BJ (cell line): ENCODE data around the gene SH3RF3. TPM values are rescaled to one million over a fixed set of nuclear protein-coding genes. Genes with fewer than 3 reads are reported as not detected.
"Not testable (repeated sequence)": the region's sequence is repeated elsewhere in the genome, so short reads cannot be mapped to it uniquely, and the experiment has no call there.

Experiments used
- CTCF ChIA-PET: fragments of 350-600 bp; formaldehyde crosslinking; extraction: SDS; loops from one replicate; lab custom pipeline; 2021; ENCODE audit warnings: antibody characterized with exemption, inconsistent platforms; lab: Yijun Ruan, JAX
- POLR2A ChIA-PET: fragments of 300-600 bp; sonication (Branson Sonifier 250); formaldehyde crosslinking; extraction: SDS; loops from one replicate; lab custom pipeline; 2021; ENCODE audit warnings: antibody characterized with exemption; lab: Charles Lee
- DNase-seq: peaks from one replicate; pipeline ENCODE4 v3.0.0-alpha.2; 2011; ENCODE audit warnings: low read depth
- H3K27me3 ChIP-seq: 2 replicates; pipeline ENCODE4 v1.6.0; 2011; ENCODE audit warnings: low read length; ENCODE audit not compliant: control insufficient read depth, insufficient read depth
- H3K36me3 ChIP-seq: 2 replicates; pipeline ENCODE4 v1.5.1; 2011; ENCODE audit warnings: low read length; ENCODE audit not compliant: control insufficient read depth, insufficient read depth
- H3K4me3 ChIP-seq: 2 replicates; pipeline ENCODE4 v1.5.1; 2011; ENCODE audit warnings: low read depth, mild to moderate bottlenecking, control low read depth, low read length
- polyA plus RNA-seq: library from polyadenylated mRNA; depleted of rRNA; stranded (reverse); fragments of >200 nt; gene quantifications from 2 replicates; pipeline ENCODE4 v1.2.3, GENCODE V29; 2011
- TF ChIP-seq, protein P1 (sequence below): IDR thresholded peaks from 2 replicates; pipeline ENCODE4 v1.5.1; 2011; ENCODE audit warnings: low read depth, mild to moderate bottlenecking, control low read depth, inconsistent platforms, low read length, moderate library complexity; ENCODE audit not compliant: insufficient read depth

The SH3RF3 gene
- polyA plus RNA-seq, 1 experiment, result 3.6 TPM

- CTCF ChIA-PET, result no interaction called here
- Histone ChIP-seq H3K27me3 (peaks cover 7% of the 10 kb centered on the region), H3K4me3 (no peak overlapping the region), H3K36me3 (no peaks in the 10 kb centered on the region)
- no peak for DNase-seq
- TF ChIP-seq, protein P1, sequence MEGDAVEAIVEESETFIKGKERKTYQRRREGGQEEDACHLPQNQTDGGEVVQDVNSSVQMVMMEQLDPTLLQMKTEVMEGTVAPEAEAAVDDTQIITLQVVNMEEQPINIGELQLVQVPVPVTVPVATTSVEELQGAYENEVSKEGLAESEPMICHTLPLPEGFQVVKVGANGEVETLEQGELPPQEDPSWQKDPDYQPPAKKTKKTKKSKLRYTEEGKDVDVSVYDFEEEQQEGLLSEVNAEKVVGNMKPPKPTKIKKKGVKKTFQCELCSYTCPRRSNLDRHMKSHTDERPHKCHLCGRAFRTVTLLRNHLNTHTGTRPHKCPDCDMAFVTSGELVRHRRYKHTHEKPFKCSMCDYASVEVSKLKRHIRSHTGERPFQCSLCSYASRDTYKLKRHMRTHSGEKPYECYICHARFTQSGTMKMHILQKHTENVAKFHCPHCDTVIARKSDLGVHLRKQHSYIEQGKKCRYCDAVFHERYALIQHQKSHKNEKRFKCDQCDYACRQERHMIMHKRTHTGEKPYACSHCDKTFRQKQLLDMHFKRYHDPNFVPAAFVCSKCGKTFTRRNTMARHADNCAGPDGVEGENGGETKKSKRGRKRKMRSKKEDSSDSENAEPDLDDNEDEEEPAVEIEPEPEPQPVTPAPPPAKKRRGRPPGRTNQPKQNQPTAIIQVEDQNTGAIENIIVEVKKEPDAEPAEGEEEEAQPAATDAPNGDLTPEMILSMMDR, result no peak
- POLR2A ChIA-PET, result no interaction called here
These were observed 26.3 kb upstream of the SH3RF3 start for GRCh38 chr2:109102588-109103233.

- Histone ChIP-seq H3K36me3 (no peaks in the 10 kb centered on the region), H3K4me3 (no peak overlapping the region), H3K27me3 (peaks cover 5% of the 10 kb centered on the region)
- CTCF ChIA-PET, result no interaction called here
- POLR2A ChIA-PET, result no interaction called here
- no peak for DNase-seq
- TF ChIP-seq, protein P1, result no peak
These were observed 23.9 kb upstream of the SH3RF3 start for GRCh38 chr2:109105113-109105512.

- Histone ChIP-seq H3K4me3 (no peak overlapping the region), H3K36me3 (no peaks in the 10 kb centered on the region), H3K27me3 (peaks cover 2% of the 10 kb centered on the region; the same call in 1 of the 2 replicates)
- CTCF ChIA-PET, result no interaction called here
- TF ChIP-seq, protein P1, result no peak
- DNase-seq, result no peak
- POLR2A ChIA-PET, result no interaction called here
These were observed 20.3 kb upstream of the SH3RF3 start for GRCh38 chr2:109108740-109109139.

- TF ChIP-seq, protein P1, result no peak
- CTCF ChIA-PET, result no interaction called here
- no peak for DNase-seq
- Histone ChIP-seq H3K27me3 (peaks cover 2% of the 10 kb centered on the region; the same call in 1 of the 2 replicates), H3K4me3 (no peak overlapping the region), H3K36me3 (no peaks in the 10 kb centered on the region)
- POLR2A ChIA-PET, result no interaction called here
These were observed 19.7 kb upstream of the SH3RF3 start for GRCh38 chr2:109109342-109109741.

DNA sequence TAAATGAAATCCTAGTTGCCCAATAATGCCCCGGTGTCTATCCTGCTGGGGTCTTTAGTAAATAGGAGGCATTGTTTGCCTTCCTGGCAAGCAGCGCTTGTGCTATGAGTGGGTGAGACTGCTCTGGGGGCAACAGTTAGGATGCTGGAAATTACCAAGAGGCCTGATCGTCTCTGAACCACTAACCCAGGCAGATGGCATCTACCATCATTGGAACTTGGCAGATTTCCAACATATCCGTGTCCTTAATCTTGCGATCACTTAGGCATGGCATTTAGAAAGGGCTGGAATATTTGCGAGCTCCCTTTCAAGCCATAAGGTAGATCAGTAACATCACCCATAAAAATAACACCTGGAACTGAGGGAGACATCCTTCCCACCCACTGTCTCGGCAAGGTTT lies 18.8 kb upstream of the SH3RF3 start:
- TF ChIP-seq, protein P1, result no peak
- Histone ChIP-seq H3K36me3 (no peaks in the 10 kb centered on the region), H3K27me3 (peaks cover 2% of the 10 kb centered on the region; the same call in 1 of the 2 replicates), H3K4me3 (no peak overlapping the region)
- DNase-seq, result no peak
- ChIA-PET CTCF (no interaction called here), POLR2A (no interaction called here)

- H3K36me3 ChIP-seq, DNase-seq, H3K4me3 ChIP-seq, CTCF ChIA-PET, POLR2A ChIA-PET: not testable (repeated sequence)
- peaks cover 14% of the 10 kb centered on the region for H3K27me3 ChIP-seq
These were observed 11.8 kb upstream of the SH3RF3 start for GRCh38 chr2:109117181-109117580.
